ENCODE measurements around the gene NPDC1.
A peak's percentile ranks its signal among the peaks of the same experiment; 100 is the strongest.

Gene NPDC1

GRCh38 chr9:137026384-137026783 lies 19.6 kb downstream of the NPDC1 start:
- DNase-seq (ENCODE audit: low read depth in 2 of 2): no peak

- no peak for DNase-seq (ENCODE audit: low read depth in 2 of 2)
These were observed 20.4 kb downstream of the NPDC1 start for GRCh38 chr9:137025517-137025966.

- DNase-seq (ENCODE audit: low read depth in 2 of 2): no peak
These were observed 22.4 kb downstream of the NPDC1 start for GRCh38 chr9:137023583-137023991.

- DNase-seq (ENCODE audit: low read depth in 2 of 2): no peak
These were observed 22.8 kb downstream of the NPDC1 start for GRCh38 chr9:137023157-137023556.

- no peak for DNase-seq (ENCODE audit: low read depth in 2 of 2)
These were observed 23.3 kb downstream of the NPDC1 start for GRCh38 chr9:137022662-137023008.

GRCh38 chr9:137021979-137022661 lies 23.9 kb downstream of the NPDC1 start:
- DNase-seq (ENCODE audit: low read depth in 2 of 2): peak; percentile 59 to 64

GRCh38 chr9:137021568-137021978 lies 24.4 kb downstream of the NPDC1 start:
- DNase-seq (ENCODE audit: low read depth in 2 of 2): no peak

GRCh38 chr9:137020771-137021567 lies 25.0 kb downstream of the NPDC1 start:
- no peak for DNase-seq (ENCODE audit: low read depth in 2 of 2)

GRCh38 chr9:137019891-137020683 lies 25.9 kb downstream of the NPDC1 start:
- no peak for DNase-seq (ENCODE audit: low read depth in 2 of 2)

- no peak for DNase-seq (ENCODE audit: low read depth in 2 of 2)
These were observed 27.0 kb downstream of the NPDC1 start for GRCh38 chr9:137018761-137019559.

GRCh38 chr9:137017791-137018497 lies 28.0 kb downstream of the NPDC1 start:
- no peak for DNase-seq (ENCODE audit: low read depth in 2 of 2)

- no peak for DNase-seq (ENCODE audit: low read depth in 2 of 2)
These were observed 28.9 kb downstream of the NPDC1 start for GRCh38 chr9:137017071-137017470.

GRCh38 chr9:137016436-137016835 lies 29.5 kb downstream of the NPDC1 start:
- no peak for DNase-seq (ENCODE audit: low read depth in 2 of 2)

GRCh38 chr9:137015976-137016375 lies 30.0 kb downstream of the NPDC1 start:
- no peak for DNase-seq (ENCODE audit: low read depth in 2 of 2)

GRCh38 chr9:137015540-137015930 lies 30.4 kb downstream of the NPDC1 start:
- no peak for DNase-seq (ENCODE audit: low read depth in 2 of 2)

- no peak for DNase-seq (ENCODE audit: low read depth in 2 of 2)
These were observed 31.0 kb downstream of the NPDC1 start for GRCh38 chr9:137014776-137015539.

- no peak for DNase-seq (ENCODE audit: low read depth in 2 of 2)
These were observed 31.8 kb downstream of the NPDC1 start for GRCh38 chr9:137014166-137014565.

GRCh38 chr9:137013571-137013940 lies 32.4 kb downstream of the NPDC1 start:
- no peak for DNase-seq (ENCODE audit: low read depth in 2 of 2)

- no peak for DNase-seq (ENCODE audit: low read depth in 2 of 2)
These were observed 33.0 kb downstream of the NPDC1 start for GRCh38 chr9:137012694-137013570.
